SK-N-DZ (cell line): ENCODE measurements around the gene SORCS2.

Source experiments
- DNase-seq: peaks from one replicate; pipeline ENCODE4 v3.0.0-alpha.2; 2015; ENCODE audit warnings: low spot score
- small RNA-seq, 2 experiments: library from RNA; depleted of rRNA; stranded (forward); fragments of <200 nt; gene quantifications; one replicate each; pipeline ENCODE3, GENCODE V24; 2014

The SORCS2 gene

DNA sequence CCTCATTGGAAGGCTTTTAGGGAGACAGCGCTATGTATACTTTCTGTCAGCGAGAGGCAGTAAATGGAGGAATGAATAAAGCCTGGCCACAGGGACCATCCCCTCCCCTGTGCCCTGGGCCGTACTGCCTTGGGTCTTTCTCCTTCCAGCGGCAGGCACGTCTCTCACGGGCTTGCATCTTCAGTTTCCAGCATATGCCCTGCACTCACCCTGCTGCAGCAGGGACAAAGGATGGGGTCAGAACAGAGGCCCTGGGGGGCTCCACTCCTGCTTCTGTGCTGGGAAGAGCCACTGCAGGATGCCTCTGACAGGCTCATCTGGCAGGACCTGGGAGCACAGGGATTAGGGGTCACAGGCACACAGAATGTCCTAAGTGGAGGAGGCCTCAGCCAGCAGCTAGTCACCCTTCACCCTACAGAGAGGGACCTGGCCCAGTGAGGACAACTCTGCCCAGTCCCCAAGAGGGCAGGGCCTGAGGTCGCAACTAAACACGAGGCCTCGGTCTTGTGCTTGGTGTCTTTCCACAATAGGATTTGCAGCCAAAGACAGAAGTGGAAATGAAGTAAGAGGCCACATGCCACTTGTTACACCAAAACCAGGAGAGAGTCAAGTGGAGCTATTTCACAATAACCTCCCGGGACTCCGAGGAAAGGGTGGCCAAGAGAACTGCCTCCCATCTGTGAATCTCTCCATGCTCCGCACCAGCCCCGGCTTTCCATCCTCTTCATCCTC lies 596.5 kb downstream of the SORCS2 start:
- no peak for DNase-seq

- no peak for DNase-seq
These were observed 597.7 kb downstream of the SORCS2 start for GRCh38 chr4:7790023-7790422.

- DNase-seq, result no peak
These were observed 598.7 kb downstream of the SORCS2 start for GRCh38 chr4:7790999-7791398.

Small RNA genes lying within 50 kb of the gene (small RNA-seq; reads per million reads assigned to genes)
- gene MIR4274, result 0 reads per million in 2 experiments
- 0 reads per million in 2 experiments for gene MIR4798
